CD4-positive, alpha-beta T cell treated with Interleukin-4 for 1 hour (primary cell): ENCODE measurements around the gene TUBGCP6.

Experiments used
- DNase-seq, 2 donors: peaks; one replicate each; pipeline ENCODE4 v3.0.0-alpha.2; 2020 to 2022

The TUBGCP6 gene

GRCh38 chr22:50250555-50251476, 6.0 kb upstream of the TUBGCP6 start, which contains the start of gene HDAC10:
TSS of gene HDAC10 (minus strand) at chr22:50251265. CDS start at chr22:50251032, 233 bp downstream.
- peak; percentile 80 to 84 for DNase-seq

- no peak for DNase-seq
Measured at GRCh38 chr22:50250249-50250554, 5.4 kb upstream of the TUBGCP6 start.

- no peak for DNase-seq
Measured at GRCh38 chr22:50249341-50250248, 4.8 kb upstream of the TUBGCP6 start.

GRCh38 chr22:50248196-50249081, 3.6 kb upstream of the TUBGCP6 start:
- DNase-seq, result no peak

- DNase-seq, result peak; percentile 78 to 81
Measured at GRCh38 chr22:50247748-50248147, 2.9 kb upstream of the TUBGCP6 start.

- DNase-seq, result no peak
Measured at GRCh38 chr22:50246242-50247175, 1.7 kb upstream of the TUBGCP6 start.

- DNase-seq, result no peak
Measured at GRCh38 chr22:50245214-50246072, 620 bp upstream of the TUBGCP6 start.

- DNase-seq, result no peak
Measured at GRCh38 chr22:50243685-50244419, 971 bp downstream of the TUBGCP6 start.

GRCh38 chr22:50242406-50242949, 2.3 kb downstream of the TUBGCP6 start:
- DNase-seq, result no peak

GRCh38 chr22:50238755-50239154, 6.1 kb downstream of the TUBGCP6 start:
- DNase-seq, result no peak

- DNase-seq, result no peak
Measured at GRCh38 chr22:50236731-50237409, 8.0 kb downstream of the TUBGCP6 start.

- DNase-seq, result no peak
Measured at GRCh38 chr22:50233223-50233622, 11.6 kb downstream of the TUBGCP6 start.

- DNase-seq, result no peak
Measured at GRCh38 chr22:50232481-50233151, 12.2 kb downstream of the TUBGCP6 start.

GRCh38 chr22:50229370-50229769, 15.5 kb downstream of the TUBGCP6 start:
- DNase-seq, result no peak

- no peak for DNase-seq
Measured at GRCh38 chr22:50228366-50228765, 16.5 kb downstream of the TUBGCP6 start.

GRCh38 chr22:50227579-50228215, 17.1 kb downstream of the TUBGCP6 start:
- DNase-seq, result no peak

GRCh38 chr22:50226875-50227165, 18.0 kb downstream of the TUBGCP6 start:
- no peak for DNase-seq
